Measurements from ENCODE around the gene GNG7.
"Not testable (repeated sequence)": the region's sequence is repeated elsewhere in the genome, so short reads cannot be mapped to it uniquely, and the experiment has no call there.

GNG7 gene

DNA sequence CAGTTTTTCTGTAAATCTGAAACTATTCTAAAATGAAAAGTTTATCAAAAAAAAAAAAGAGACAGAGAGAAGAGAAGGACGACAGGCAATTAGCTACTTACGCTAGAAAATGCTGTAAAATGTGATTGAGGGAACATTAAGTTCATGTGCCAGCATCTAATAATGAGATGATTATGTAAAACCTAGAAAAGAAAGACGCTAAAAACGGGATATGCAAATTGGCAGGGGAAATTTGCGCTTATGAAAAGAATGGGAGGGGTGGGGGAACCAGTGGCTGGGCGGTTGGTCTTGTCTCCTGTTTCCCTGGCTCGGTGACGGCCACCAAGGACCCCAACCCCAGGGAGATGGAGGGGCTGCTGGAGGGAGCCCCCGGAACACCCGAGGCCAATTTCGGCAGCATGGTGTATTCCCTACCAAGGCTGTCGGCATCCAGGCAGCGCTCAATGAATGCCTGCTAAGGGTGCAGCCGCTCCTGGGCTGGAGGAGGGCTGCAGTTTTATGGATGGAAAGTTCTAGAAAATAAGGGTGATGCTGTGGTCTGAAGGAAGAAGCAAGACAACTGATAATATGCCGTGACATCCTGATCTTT lies 34.2 kb downstream of the GNG7 start:
- no peak for DNase-seq

- DNase-seq, result not testable (repeated sequence)
Observed at GRCh38 chr19:2667349-2667748, 35.1 kb downstream of the GNG7 start.

- DNase-seq, result no peak
Observed at GRCh38 chr19:2666344-2666994, 36.0 kb downstream of the GNG7 start.

- DNase-seq, result no peak
Observed at GRCh38 chr19:2665103-2665502, 37.4 kb downstream of the GNG7 start.

GRCh38 chr19:2663920-2664571 lies 38.4 kb downstream of the GNG7 start:
- no peak for DNase-seq

DNA sequence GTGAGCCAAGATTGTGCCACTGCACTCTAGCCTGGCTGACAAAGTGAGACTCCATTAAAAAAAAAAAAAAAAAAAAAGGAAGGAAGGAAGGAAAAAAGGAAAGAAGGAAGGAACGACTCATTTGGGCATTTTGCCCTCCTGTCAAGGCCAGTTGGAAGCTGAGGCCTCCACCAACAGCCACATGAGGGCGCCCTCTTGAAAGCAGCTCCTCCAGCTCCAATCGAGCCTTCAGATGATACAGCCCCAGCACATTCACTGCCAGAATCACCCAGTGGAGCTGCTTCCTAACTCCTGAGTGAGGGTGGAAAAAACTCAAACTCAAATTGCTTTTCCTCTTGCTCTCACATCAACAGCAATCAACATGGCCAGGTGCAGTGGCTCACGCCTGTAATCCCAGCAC lies 40.9 kb downstream of the GNG7 start:
- DNase-seq, result no peak

- DNase-seq, result no peak
Observed at GRCh38 chr19:2659856-2660432, 42.5 kb downstream of the GNG7 start.

DNA sequence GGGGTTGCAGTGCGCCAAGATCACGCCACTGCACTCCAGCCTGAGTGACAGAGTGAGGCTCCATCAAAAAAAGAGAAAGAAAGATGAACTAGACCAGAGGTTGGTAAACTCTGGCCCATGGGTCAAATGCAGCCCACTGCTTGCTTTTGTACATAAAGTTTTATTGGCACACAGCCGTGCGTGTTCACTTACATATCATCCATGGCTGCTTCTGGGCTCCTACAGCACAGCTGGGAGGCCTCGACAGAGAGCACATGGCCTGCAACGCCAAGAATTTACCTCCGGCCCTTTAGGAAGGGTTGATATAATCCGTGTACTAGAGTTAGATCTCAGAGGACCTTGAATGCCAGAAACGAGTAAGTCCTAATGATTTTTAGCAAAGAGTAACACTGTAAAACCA lies 46.0 kb downstream of the GNG7 start:
- no peak for DNase-seq

DNA sequence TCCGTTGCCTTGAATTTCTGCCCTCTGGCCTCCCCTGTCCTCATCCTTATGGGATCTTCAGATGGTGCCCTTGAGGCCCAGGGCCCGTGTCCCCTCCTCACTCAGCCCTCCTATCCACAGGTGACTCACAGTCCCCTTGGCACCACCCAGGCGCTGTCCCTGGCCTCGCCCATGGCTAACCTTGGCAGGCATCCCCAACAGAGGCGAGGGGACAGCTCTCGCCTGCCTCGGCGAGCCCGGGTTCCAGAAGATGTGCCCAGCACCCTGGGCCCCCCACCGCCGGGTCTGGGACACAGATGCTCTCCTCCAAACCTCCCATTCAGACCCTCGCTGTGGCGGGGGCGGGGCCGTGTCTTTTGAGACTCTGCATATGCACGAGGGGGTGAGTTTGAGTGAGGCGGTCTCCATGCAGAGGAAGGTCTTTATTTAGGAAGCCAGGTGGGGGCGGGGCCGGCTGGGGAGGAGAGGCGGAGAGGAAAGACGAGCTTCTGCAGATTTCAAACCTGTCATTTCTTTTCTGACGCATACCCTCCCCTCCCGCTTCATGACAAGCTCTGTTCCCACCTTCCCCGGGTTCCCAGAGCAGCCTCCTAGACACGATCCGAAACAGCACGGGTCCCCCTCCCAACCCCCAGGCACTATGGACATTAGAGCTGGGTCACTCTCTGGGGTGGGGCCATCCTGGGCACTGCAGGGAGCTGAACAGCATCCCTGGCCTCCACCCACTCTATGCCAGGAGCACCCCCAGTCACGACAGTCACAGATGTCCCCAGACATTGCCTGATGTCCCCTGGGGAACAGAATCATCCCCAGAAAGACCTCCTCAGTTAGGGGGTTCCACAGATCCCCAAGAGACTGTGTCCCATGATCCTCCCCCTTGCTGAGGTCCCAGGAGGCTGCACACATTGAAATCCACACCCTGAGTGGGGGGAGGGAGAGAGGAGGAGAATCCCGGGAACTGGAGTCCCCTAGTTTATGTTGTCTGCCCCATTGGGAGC lies 48.5 kb downstream of the GNG7 start:
- no peak for DNase-seq

DNA sequence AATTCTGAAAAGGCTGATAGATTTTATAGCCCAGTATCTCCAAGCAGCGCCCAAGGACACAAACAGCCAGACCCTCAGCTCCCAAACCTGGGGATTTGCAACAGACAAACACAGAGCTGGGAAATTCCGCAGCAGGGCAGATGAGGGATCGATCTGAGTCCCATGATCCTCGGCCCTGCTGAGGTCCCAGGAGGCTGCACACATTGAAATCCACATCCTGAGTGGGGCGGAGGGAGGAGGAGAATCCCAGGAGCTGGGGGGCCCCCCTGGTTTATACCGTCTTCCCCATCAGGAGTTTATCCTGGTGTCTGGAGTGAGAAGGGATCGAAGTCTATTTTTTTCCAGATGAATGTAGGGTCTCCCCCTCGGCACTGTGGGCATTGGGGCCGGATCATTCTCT lies 49.3 kb downstream of the GNG7 start:
- no peak for DNase-seq

DNA sequence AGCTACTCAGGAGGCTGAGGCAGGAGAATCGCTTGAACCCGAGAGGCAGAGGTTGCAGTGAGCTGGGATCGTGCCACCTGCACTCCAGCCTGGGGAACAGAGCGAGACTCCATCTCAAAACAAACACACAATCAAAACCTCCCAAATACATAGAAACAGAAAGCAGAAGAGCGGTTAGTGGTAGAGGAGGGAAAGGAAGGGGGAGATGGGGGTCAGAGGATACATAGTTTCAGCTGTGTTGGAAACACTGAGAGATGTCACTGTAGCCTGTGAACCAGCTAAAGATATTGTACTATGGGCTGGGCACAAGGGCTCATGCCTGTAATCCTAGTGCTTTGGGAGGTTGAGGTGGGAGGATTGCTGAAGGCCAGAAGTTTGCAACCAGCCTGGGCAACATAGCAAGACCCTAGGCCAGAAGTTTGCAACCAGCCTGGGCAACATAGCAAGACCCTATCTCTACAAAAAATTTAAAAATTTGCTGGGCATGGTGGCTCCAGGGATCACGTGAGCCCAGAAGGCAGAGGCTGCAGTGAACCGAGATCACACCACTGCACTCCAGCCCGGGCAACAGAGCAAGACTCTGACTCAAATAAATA lies 49.9 kb downstream of the GNG7 start:
- no peak for DNase-seq

DNA sequence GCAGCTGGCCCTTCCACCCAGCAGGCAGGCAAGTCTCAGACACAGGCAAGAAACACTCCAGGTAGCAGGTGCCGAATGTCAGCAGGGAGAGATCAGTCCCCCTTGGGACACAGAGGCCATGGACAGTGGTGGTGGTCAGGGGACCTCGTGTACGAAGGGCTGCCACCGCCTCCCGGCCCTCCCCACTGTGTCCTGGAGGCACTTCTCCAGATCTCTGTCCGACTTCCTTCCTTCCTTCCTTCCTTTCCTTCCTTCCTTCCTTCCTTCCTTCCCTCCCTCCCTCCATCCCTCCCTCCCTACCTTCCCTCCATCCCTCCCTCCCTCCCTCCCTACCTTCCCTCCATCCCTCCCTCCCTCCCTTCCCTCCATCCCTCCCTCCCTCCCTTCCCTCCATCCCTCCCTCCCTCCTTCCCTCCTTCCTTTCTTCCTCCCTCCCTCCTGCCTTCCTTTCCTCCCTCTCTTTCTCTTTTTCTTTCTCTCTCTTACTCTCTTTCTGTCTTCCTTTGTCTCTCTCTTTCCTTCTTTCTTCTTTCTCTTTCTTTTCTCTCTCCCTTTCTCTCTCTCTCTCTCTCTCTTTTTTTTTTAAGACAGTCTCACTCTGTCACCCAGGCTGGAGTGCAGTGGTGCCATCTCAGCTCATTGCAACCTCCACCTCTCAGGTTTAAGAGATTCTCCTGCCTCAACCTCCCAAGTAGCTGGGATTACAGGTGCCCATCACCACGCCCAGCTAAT lies 51.3 kb downstream of the GNG7 start:
- not testable (repeated sequence) for DNase-seq

- DNase-seq, result no peak
Observed at GRCh38 chr19:2650515-2650914, 52.0 kb downstream of the GNG7 start.

- DNase-seq, result peak; percentile 69
Observed at GRCh38 chr19:2648528-2648937, 54.0 kb downstream of the GNG7 start.

DNA sequence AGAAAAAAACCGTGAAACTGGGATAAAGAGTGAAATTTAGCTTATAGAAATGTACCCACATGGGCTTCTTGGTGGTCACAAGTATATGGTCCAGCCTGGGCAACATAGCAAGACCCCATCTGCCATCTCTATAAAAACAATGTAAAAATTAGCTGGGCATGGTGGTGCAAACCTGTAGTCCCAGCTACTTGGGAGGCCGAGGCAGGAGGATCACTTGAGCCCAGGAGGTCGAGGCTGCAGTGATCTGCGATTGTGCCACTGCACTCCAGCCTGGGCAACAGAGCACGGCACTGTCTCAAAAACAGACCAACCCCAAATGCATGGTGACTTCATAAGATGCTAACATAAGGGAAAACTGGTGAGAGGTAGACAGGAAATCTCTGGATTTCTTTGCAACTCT lies 54.4 kb downstream of the GNG7 start:
- DNase-seq, result no peak

- no peak for DNase-seq
Observed at GRCh38 chr19:2646866-2647535, 55.5 kb downstream of the GNG7 start.

- DNase-seq, result no peak
Observed at GRCh38 chr19:2645826-2646225, 56.7 kb downstream of the GNG7 start.

GRCh38 chr19:2643123-2643737 lies 59.3 kb downstream of the GNG7 start:
- not testable (repeated sequence) for DNase-seq

- no peak for DNase-seq
Observed at GRCh38 chr19:2641332-2641698, 61.2 kb downstream of the GNG7 start.

DNA sequence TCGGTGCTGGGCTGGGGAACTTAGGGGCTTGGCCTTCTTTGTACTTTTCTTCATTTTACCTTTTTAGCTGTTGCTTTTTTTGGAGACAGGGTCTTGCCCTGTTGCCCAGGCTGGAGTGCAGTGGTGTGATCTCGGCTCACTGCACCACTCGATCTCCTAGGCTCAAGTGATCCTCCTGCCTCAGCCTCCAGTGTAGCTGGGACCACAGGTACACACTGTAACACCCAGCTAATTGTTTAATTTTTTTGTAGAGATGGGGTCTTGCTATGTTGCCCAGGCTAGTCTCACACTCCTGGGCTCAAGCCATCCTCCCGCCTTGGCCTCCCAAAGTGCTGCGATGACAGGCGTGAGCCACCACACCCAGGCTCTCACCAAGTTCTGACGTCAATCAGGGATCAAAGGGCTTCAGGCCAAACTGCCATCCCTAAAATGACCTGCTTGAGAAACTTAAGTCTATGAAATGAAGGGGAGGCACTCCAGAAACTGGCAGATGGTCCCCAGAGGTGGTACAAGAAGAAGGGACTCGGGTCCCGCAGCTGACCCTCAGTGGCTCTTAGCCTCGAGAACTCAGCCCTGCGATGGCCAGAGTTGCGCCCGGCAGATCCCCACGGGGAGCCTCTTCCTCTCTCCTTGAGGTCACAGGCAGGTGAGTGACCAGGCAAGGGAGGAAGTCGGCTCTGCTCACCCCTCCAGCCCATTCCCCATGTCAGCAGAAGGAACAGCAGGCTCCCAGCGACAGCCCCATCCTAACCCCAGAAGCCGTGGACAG lies 61.7 kb downstream of the GNG7 start:
- no peak for DNase-seq

All from activated T-cell treated with anti-CD3 and anti-CD28 coated beads for 4 hours (primary cell).